Measurements from ENCODE around the gene TRIM66. TPM values are rescaled to one million over a fixed set of nuclear protein-coding genes. Genes with fewer than 3 reads are reported as not detected.

Gene TRIM66
- total and polyA plus RNA-seq, 2 of the 8 experiments (the other 6 are each of a cell fraction or from before 2014, with no cell fraction given), result 3.1 to 3.5 TPM

- Histone ChIP-seq H2BK15ac (ENCODE audit: low read length) (no peak overlapping the region), H3K4me3 (ENCODE audit: extremely low read depth in 1 of 4, insufficient read depth in 2 of 4, low read depth in 3 of 4, low read length in 4 of 4) (no peak overlapping the region), H3K36me3 (ENCODE audit: control insufficient read depth in 2 of 4, insufficient read depth in 4 of 4, low read length in 3 of 4) (peaks cover 0 to 6% (median 2%) of the 10 kb centered on the region in 4 experiments; a peak in 4 of 8 replicates), H2BK5ac (ENCODE audit: low read depth, low read length) (no peak overlapping the region), H3K4me2 (ENCODE audit: insufficient read depth in 1 of 2, low read depth in 2 of 2, low read length in 2 of 2) (no peak overlapping the region), H2AK5ac (ENCODE audit: low read depth, low read length) (no peak overlapping the region), H3K9ac (replicated peaks in 1 of 4; ENCODE audit: extremely low read depth in 1 of 4, low read depth in 3 of 4, low read length in 3 of 4) (no peak overlapping the region), H4K91ac (replicated peaks; ENCODE audit: insufficient read length, low read length) (no peak overlapping the region), H2BK12ac (ENCODE audit: low read depth, low read length) (peak overlapping the region; percentile 68; the same call in 1 of the 2 replicates), H3K23me2 (ENCODE audit: low read depth, low read length) (no peaks in the 10 kb centered on the region), H3K9me3 (ENCODE audit: insufficient read depth in 2 of 2, low read depth in 1 of 2, low read length in 1 of 2) (no peaks in the 10 kb centered on the region), H3K4ac (replicated peaks; ENCODE audit: insufficient read length, low read depth, low read length) (no peak overlapping the region), H3K4me1 (replicated peaks in 1 of 4; ENCODE audit: control insufficient read depth in 3 of 4, insufficient read depth in 4 of 4, low read length in 3 of 4) (peaks cover 0 to 17% (median 11%) of the 10 kb centered on the region in 4 experiments; a peak in 4 of 7 replicates), H4K8ac (ENCODE audit: extremely low read depth, insufficient read depth, low read length) (no peak overlapping the region), H3K79me2 (ENCODE audit: control insufficient read depth in 1 of 2, insufficient read depth in 2 of 2, low read length in 2 of 2) (no peaks in the 10 kb centered on the region), H3K18ac (ENCODE audit: extremely low read depth, low read length) (no peak overlapping the region), H3K56ac (replicated peaks; ENCODE audit: insufficient read length, low read depth, low read length) (no peak overlapping the region), H3K14ac (ENCODE audit: insufficient read length) (no peak overlapping the region), H3K23ac (ENCODE audit: insufficient read length) (no peak overlapping the region), H2BK20ac (ENCODE audit: low read length) (no peak overlapping the region), H2BK120ac (replicated peaks; ENCODE audit: low read depth, low read length) (no peak overlapping the region), H4K5ac (ENCODE audit: insufficient read length, low read depth, low read length) (no peak overlapping the region), H4K20me1 (replicated peaks in 1 of 2; ENCODE audit: control insufficient read depth in 1 of 2, insufficient read depth in 2 of 2, low read length in 2 of 2) (no peaks in the 10 kb centered on the region), H3K27me3 (replicated peaks in 1 of 4; ENCODE audit: control insufficient read depth in 3 of 4, extremely low read depth in 1 of 4, insufficient read depth in 3 of 4, low read length in 3 of 4) (no peaks in the 10 kb centered on the region), H3K79me1 (ENCODE audit: low read depth, low read length) (peaks cover 3% of the 10 kb centered on the region; the same call in 1 of the 2 replicates), H3K27ac (ENCODE audit: low read depth, low read length) (no peak overlapping the region), H2AFZ (ENCODE audit: low read length) (no peak overlapping the region)
- 95% methylated on average over 3 of the region's 3 CpGs; no CpG with 5 or more reads in 1 of the 2 experiments for WGBS, 2 experiments (ENCODE audit: extremely low coverage in 1 of 2, insufficient coverage in 1 of 2, insufficient read length in 1 of 2, insufficient replicate concordance in 2 of 2, low coverage in 1 of 2, low lambda C conversion rate in 2 of 2, missing lambda C conversion rate in 1 of 2)
- FAIRE-seq (no peak), DNase-seq (ENCODE audit: low read depth in 1 of 2, low spot score in 2 of 2) (no peak)
- CTCF ChIA-PET (ENCODE audit: partially characterized antibody), result interaction anchor here (1.0 to 2.6 kb wide), 8 partner anchors 10 to 501 kb away, joined by 3 to 9 read pairs (median 5); no protein-coding TSS in a partner anchor
- POLR2A ChIA-PET (ENCODE audit: partially characterized antibody), result interaction anchor here (0.9 to 4.2 kb wide), 4 partner anchors 8 to 38 kb away, joined by 3 to 24 read pairs (median 4); partner anchors contain the start of genes RPL27A and TRIM66
- TF ChIP-seq EP300 (IDR thresholded peaks at IDR 0.05; ENCODE audit: borderline replicate concordance in 1 of 2, low read depth in 2 of 2, low read length in 2 of 2), result no peak
- no peak for TF ChIP-seq SP4 (IDR thresholded peaks at IDR 0.05; ENCODE audit: low read length)
- no peak for TF ChIP-seq RFX5 (IDR thresholded peaks at IDR 0.05; ENCODE audit: borderline replicate concordance, low read depth, low read length)
- no peak for TF ChIP-seq CHD2 (IDR thresholded peaks at IDR 0.05; ENCODE audit: low read length)
- TF ChIP-seq ZNF274 (IDR thresholded peaks at IDR 0.05; ENCODE audit: borderline replicate concordance, extremely low read depth, low read length), result no peak
- no peak for TF ChIP-seq SUZ12 (IDR thresholded peaks at IDR 0.05; ENCODE audit: low read length)
- no peak for TF ChIP-seq CBX5 (IDR thresholded peaks at IDR 0.05; ENCODE audit: low read depth, low read length)
These were observed 37.9 kb upstream of the TRIM66 start for GRCh38 chr11:8720352-8720751.
